Measurements from ENCODE around the gene KRT80.

KRT80 gene

GRCh38 chr12:52227606-52228166 lies 35.9 kb upstream of the KRT80 start:
- Histone ChIP-seq H3K9ac (ENCODE audit: low read depth, low read length) (no peak overlapping the region), H3K4me1 (ENCODE audit: insufficient read depth, low read length) (peaks cover 11% of the 10 kb centered on the region), H3K9me3 (ENCODE audit: insufficient read depth, low read depth, low read length) (no peaks in the 10 kb centered on the region), H3K36me3 (ENCODE audit: insufficient read depth, low read length) (no peaks in the 10 kb centered on the region), H3K27ac (ENCODE audit: low read depth, low read length) (no peak overlapping the region), H3K4me3 (ENCODE audit: low read length) (no peak overlapping the region), H3K27me3 (ENCODE audit: insufficient read depth, low read length) (peaks cover 16% of the 10 kb centered on the region)
- 70% methylated on average over 4 of the region's 5 CpGs for WGBS

GRCh38 chr12:52226446-52226845 lies 34.6 kb upstream of the KRT80 start:
- H3K4me1 ChIP-seq (ENCODE audit: insufficient read depth, low read length), result no peaks in the 10 kb centered on the region
- peaks cover 4% of the 10 kb centered on the region for H3K27me3 ChIP-seq (ENCODE audit: insufficient read depth, low read length)
- no peak overlapping the region for H3K27ac ChIP-seq (ENCODE audit: low read depth, low read length)
- no peak overlapping the region for H3K4me3 ChIP-seq (ENCODE audit: low read length)
- H3K9me3 ChIP-seq (ENCODE audit: insufficient read depth, low read depth, low read length), result no peaks in the 10 kb centered on the region
- H3K9ac ChIP-seq (ENCODE audit: low read depth, low read length), result no peak overlapping the region
- WGBS, result 85% methylated on average over 4 of the region's 4 CpGs
- no peaks in the 10 kb centered on the region for H3K36me3 ChIP-seq (ENCODE audit: insufficient read depth, low read length)

DNA sequence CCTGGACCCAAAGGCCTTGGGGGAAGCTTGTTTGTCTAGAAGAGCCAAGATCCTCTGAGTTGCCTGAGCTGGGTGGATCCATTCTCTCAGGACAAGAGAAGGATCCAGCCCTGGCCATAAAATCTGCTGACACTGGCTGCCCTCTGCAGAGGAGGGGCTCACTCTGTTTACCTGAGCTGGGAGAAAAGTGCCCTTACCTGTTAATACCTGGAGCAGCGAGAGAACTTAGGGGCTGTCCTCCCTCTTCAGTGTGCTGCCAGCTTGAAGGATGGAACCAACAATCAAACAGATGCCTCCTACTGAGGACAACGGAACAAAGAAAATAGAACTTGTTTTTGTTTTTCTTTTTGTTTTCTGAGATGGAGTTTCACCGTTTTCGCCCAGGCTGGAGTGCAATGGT lies 33.9 kb upstream of the KRT80 start:
- Histone ChIP-seq H3K9me3 (ENCODE audit: insufficient read depth, low read depth, low read length) (no peaks in the 10 kb centered on the region), H3K27ac (ENCODE audit: low read depth, low read length) (no peak overlapping the region), H3K4me1 (ENCODE audit: insufficient read depth, low read length) (no peaks in the 10 kb centered on the region), H3K9ac (ENCODE audit: low read depth, low read length) (no peak overlapping the region), H3K4me3 (ENCODE audit: low read length) (no peak overlapping the region), H3K36me3 (ENCODE audit: insufficient read depth, low read length) (no peaks in the 10 kb centered on the region), H3K27me3 (ENCODE audit: insufficient read depth, low read length) (no peaks in the 10 kb centered on the region; the same call in none of the 2 replicates)
- 87% methylated on average over 4 of the region's 4 CpGs for WGBS

DNA sequence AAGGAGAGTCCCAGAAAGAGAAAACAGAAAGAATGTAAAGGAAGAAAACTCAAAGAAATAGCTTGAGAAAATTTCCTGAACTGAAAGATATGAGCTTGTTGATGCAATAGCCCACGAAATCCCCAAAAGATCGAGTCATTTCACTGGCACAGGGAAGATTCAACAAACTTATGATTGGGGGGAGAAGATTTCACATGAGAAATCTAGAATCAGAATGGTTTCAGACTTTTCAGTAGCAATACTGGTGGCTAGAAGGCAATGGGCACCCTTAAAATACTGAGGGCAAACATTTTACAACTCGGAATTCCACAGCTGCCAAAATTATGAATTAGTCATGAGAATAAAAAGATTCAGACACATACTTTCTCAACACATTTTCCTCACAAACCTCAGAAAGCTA lies 32.3 kb upstream of the KRT80 start:
- Histone ChIP-seq H3K4me1 (ENCODE audit: insufficient read depth, low read length) (no peaks in the 10 kb centered on the region), H3K9ac (ENCODE audit: low read depth, low read length) (no peak overlapping the region), H3K36me3 (ENCODE audit: insufficient read depth, low read length) (no peaks in the 10 kb centered on the region), H3K9me3 (ENCODE audit: insufficient read depth, low read depth, low read length) (no peaks in the 10 kb centered on the region), H3K27me3 (ENCODE audit: insufficient read depth, low read length) (peaks cover 5% of the 10 kb centered on the region; the same call in 1 of the 2 replicates), H3K27ac (ENCODE audit: low read depth, low read length) (no peak overlapping the region), H3K4me3 (ENCODE audit: low read length) (no peak overlapping the region)
- WGBS, result 89% methylated on average over 3 of the region's 3 CpGs

GRCh38 chr12:52223406-52224039 lies 31.7 kb upstream of the KRT80 start:
- H3K4me1 ChIP-seq (ENCODE audit: insufficient read depth, low read length), result no peaks in the 10 kb centered on the region
- 90% methylated on average over 5 of the region's 5 CpGs for WGBS
- no peaks in the 10 kb centered on the region for H3K9me3 ChIP-seq (ENCODE audit: insufficient read depth, low read depth, low read length)
- no peak overlapping the region for H3K9ac ChIP-seq (ENCODE audit: low read depth, low read length)
- H3K27ac ChIP-seq (ENCODE audit: low read depth, low read length), result no peak overlapping the region
- no peaks in the 10 kb centered on the region for H3K36me3 ChIP-seq (ENCODE audit: insufficient read depth, low read length)
- no peak overlapping the region for H3K4me3 ChIP-seq (ENCODE audit: low read length)
- H3K27me3 ChIP-seq (ENCODE audit: insufficient read depth, low read length), result peaks cover 5% of the 10 kb centered on the region; the same call in 1 of the 2 replicates

GRCh38 chr12:52222692-52223091 lies 30.9 kb upstream of the KRT80 start:
- Histone ChIP-seq H3K4me3 (ENCODE audit: low read length) (no peak overlapping the region), H3K27me3 (ENCODE audit: insufficient read depth, low read length) (peaks cover 5% of the 10 kb centered on the region; the same call in 1 of the 2 replicates), H3K9ac (ENCODE audit: low read depth, low read length) (no peak overlapping the region), H3K27ac (ENCODE audit: low read depth, low read length) (no peak overlapping the region), H3K9me3 (ENCODE audit: insufficient read depth, low read depth, low read length) (no peaks in the 10 kb centered on the region), H3K36me3 (ENCODE audit: insufficient read depth, low read length) (no peaks in the 10 kb centered on the region), H3K4me1 (ENCODE audit: insufficient read depth, low read length) (no peaks in the 10 kb centered on the region)
- WGBS, result 91% methylated on average over 4 of the region's 4 CpGs

GRCh38 chr12:52221912-52222457 lies 30.2 kb upstream of the KRT80 start:
- H3K27me3 ChIP-seq (ENCODE audit: insufficient read depth, low read length), result peaks cover 5% of the 10 kb centered on the region; the same call in 1 of the 2 replicates
- no peak overlapping the region for H3K27ac ChIP-seq (ENCODE audit: low read depth, low read length)
- no peak overlapping the region for H3K4me3 ChIP-seq (ENCODE audit: low read length)
- WGBS, result 25% methylated on average over 7 of the region's 8 CpGs
- no peaks in the 10 kb centered on the region for H3K36me3 ChIP-seq (ENCODE audit: insufficient read depth, low read length)
- H3K9ac ChIP-seq (ENCODE audit: low read depth, low read length), result no peak overlapping the region
- no peaks in the 10 kb centered on the region for H3K9me3 ChIP-seq (ENCODE audit: insufficient read depth, low read depth, low read length)
- no peaks in the 10 kb centered on the region for H3K4me1 ChIP-seq (ENCODE audit: insufficient read depth, low read length)

DNA sequence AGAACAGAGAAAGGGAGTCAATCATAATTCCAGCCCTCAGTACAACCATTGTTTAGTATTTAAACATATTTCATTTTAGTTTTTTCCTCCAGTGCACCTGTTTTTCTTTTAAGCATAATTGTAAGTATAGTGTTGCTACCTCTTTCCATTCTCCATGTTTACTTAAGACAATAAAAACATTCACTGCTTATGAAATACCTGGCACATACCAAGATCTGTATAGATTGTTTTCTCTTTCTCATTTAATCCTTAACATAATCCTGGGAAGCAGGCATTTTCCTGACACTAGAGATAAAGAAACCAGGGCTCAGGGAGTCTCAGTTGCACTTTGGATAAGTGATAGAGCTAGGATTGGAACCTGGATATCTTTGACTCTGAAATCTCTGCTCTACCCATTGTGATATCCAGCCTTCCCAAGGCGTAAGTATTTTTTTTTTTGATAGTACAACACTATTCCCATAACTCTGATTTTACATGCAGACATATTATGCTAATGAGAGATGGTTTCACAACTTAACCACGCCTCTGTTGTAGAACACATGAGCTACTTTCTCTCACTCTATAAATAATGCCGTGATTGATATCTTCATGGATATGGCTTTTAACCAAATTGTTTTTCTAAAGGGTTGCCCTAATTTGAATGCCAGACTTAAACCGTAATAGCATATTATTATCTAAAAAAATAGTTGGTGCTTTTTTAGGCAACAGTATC lies 29.4 kb upstream of the KRT80 start:
- Histone ChIP-seq H3K27ac (ENCODE audit: low read depth, low read length) (no peak overlapping the region), H3K36me3 (ENCODE audit: insufficient read depth, low read length) (no peaks in the 10 kb centered on the region), H3K9me3 (ENCODE audit: insufficient read depth, low read depth, low read length) (no peaks in the 10 kb centered on the region), H3K4me3 (ENCODE audit: low read length) (no peak overlapping the region), H3K4me1 (ENCODE audit: insufficient read depth, low read length) (no peaks in the 10 kb centered on the region), H3K27me3 (ENCODE audit: insufficient read depth, low read length) (peaks cover 5% of the 10 kb centered on the region; the same call in 1 of the 2 replicates), H3K9ac (ENCODE audit: low read depth, low read length) (no peak overlapping the region)
- WGBS, result 94% methylated on average over 2 of the region's 4 CpGs

- Histone ChIP-seq H3K9me3 (ENCODE audit: insufficient read depth, low read depth, low read length) (no peaks in the 10 kb centered on the region), H3K4me3 (ENCODE audit: low read length) (no peak overlapping the region), H3K27me3 (ENCODE audit: insufficient read depth, low read length) (peaks cover 5% of the 10 kb centered on the region; the same call in 1 of the 2 replicates), H3K27ac (ENCODE audit: low read depth, low read length) (no peak overlapping the region), H3K36me3 (ENCODE audit: insufficient read depth, low read length) (no peaks in the 10 kb centered on the region), H3K9ac (ENCODE audit: low read depth, low read length) (no peak overlapping the region), H3K4me1 (ENCODE audit: insufficient read depth, low read length) (no peaks in the 10 kb centered on the region)
- 96% methylated on average over 3 of the region's 3 CpGs for WGBS
These were observed 28.7 kb upstream of the KRT80 start for GRCh38 chr12:52220477-52220876.

- no peaks in the 10 kb centered on the region for H3K9me3 ChIP-seq (ENCODE audit: insufficient read depth, low read depth, low read length)
- no peak overlapping the region; the same call in 1 of the 2 replicates for H3K27ac ChIP-seq (ENCODE audit: low read depth, low read length)
- no peak overlapping the region for H3K4me3 ChIP-seq (ENCODE audit: low read length)
- 96% methylated on average over 3 of the region's 4 CpGs for WGBS
- no peaks in the 10 kb centered on the region for H3K36me3 ChIP-seq (ENCODE audit: insufficient read depth, low read length)
- H3K4me1 ChIP-seq (ENCODE audit: insufficient read depth, low read length), result no peaks in the 10 kb centered on the region
- peaks cover 5% of the 10 kb centered on the region; the same call in 1 of the 2 replicates for H3K27me3 ChIP-seq (ENCODE audit: insufficient read depth, low read length)
- H3K9ac ChIP-seq (ENCODE audit: low read depth, low read length), result no peak overlapping the region
These were observed 26.2 kb upstream of the KRT80 start for GRCh38 chr12:52218001-52218400.

GRCh38 chr12:52217223-52217622 lies 25.4 kb upstream of the KRT80 start:
- H3K9ac ChIP-seq (ENCODE audit: low read depth, low read length), result no peak overlapping the region
- H3K4me1 ChIP-seq (ENCODE audit: insufficient read depth, low read length), result no peaks in the 10 kb centered on the region
- no peaks in the 10 kb centered on the region for H3K36me3 ChIP-seq (ENCODE audit: insufficient read depth, low read length)
- WGBS, result 66% methylated on average over 5 of the region's 5 CpGs
- H3K27ac ChIP-seq (ENCODE audit: low read depth, low read length), result no peak overlapping the region
- no peaks in the 10 kb centered on the region for H3K9me3 ChIP-seq (ENCODE audit: insufficient read depth, low read depth, low read length)
- H3K4me3 ChIP-seq (ENCODE audit: low read length), result no peak overlapping the region
- H3K27me3 ChIP-seq (ENCODE audit: insufficient read depth, low read length), result peaks cover 5% of the 10 kb centered on the region; the same call in 1 of the 2 replicates
